SK-N-SH (cell line): Measurements from ENCODE around the gene PLCH1. TPM values are rescaled to one million over a fixed set of nuclear protein-coding genes. Genes with fewer than 3 reads are reported as not detected.

Source experiments
- CTCF ChIA-PET: fragments of 300-600, 350-600 bp; formaldehyde crosslinking; extraction: SDS; loops from one replicate; lab custom pipeline; 2021; lab: Yijun Ruan, JAX
- POLR2A ChIA-PET: fragments of 350-600 bp; sonication (Branson Sonifier 250); formaldehyde crosslinking; extraction: SDS; loops from one replicate; lab custom pipeline; 2020; ENCODE audit warnings: antibody characterized with exemption, inconsistent platforms; lab: Yijun Ruan, JAX
- DNase-seq: peaks from one replicate; pipeline ENCODE4 v3.0.0; 2012
- H2AFZ ChIP-seq: fragments of 200-600 bp; sonication (generic); 2 replicates; pipeline ENCODE4 v1.8.1; 2016; ENCODE audit warnings: antibody characterized with exemption, mild to moderate bottlenecking, low read depth
- H3F3A ChIP-seq: fragments of 200-600 bp; sonication (generic); replicated peaks from 2 replicates; pipeline ENCODE3; 2016; ENCODE audit warnings: antibody characterized with exemption, mild to moderate bottlenecking; ENCODE audit not compliant: insufficient read depth
- H3K27ac ChIP-seq, 2 experiments: fragments of 200-500 bp in 1 of 2; fragments of 200-600 bp in 1 of 2; sonication (Bioruptor generic) in 1 of 2; sonication (generic), shearing (Covaris generic) in 1 of 2; 2 replicates each; pipeline versions ENCODE4 v1.5.1 to v1.6.1; 2014 to 2016; ENCODE audit warnings: low read depth in 2 of 2, inconsistent platforms in 1 of 2, low read length in 1 of 2, mild to moderate bottlenecking in 1 of 2, mixed read lengths in 1 of 2
- H3K27me3 ChIP-seq: fragments of 200-600 bp; sonication (generic), shearing (Covaris generic); 2 replicates; pipeline ENCODE4 v1.6.1; 2016; ENCODE audit warnings: mixed run types; ENCODE audit not compliant: insufficient read depth
- H3K36me3 ChIP-seq, 2 experiments: fragments of 200-500 bp in 1 of 2; fragments of 200-600 bp in 1 of 2; sonication (Bioruptor generic) in 1 of 2; sonication (generic) in 1 of 2; replicated peaks in 1 of 2; 2 replicates each; pipeline versions ENCODE3 to v1.5.1; 2014 to 2016; ENCODE audit warnings: low read length in 1 of 2, mild to moderate bottlenecking in 1 of 2; ENCODE audit not compliant: insufficient read depth in 2 of 2, control insufficient read depth in 1 of 2
- H3K4me1 ChIP-seq, 2 experiments: fragments of 200-500 bp in 1 of 2; fragments of 200-600 bp in 1 of 2; sonication (Bioruptor generic) in 1 of 2; sonication (generic), shearing (Covaris generic) in 1 of 2; 2 replicates each; pipeline versions ENCODE4 v1.5.1 to v1.6.1; 2014 to 2016; ENCODE audit warnings: low read depth in 1 of 2, low read length in 1 of 2, mixed run types in 1 of 2; ENCODE audit not compliant: insufficient read depth in 2 of 2, control insufficient read depth in 1 of 2
- H3K4me2 ChIP-seq: fragments of 200-600 bp; sonication (generic), shearing (Covaris generic); 2 replicates; pipeline ENCODE4 v1.6.1; 2017; ENCODE audit warnings: mixed run types
- H3K4me3 ChIP-seq, 2 experiments: fragments of 200-500 bp in 1 of 2; fragments of 200-600 bp in 1 of 2; sonication (Bioruptor generic) in 1 of 2; sonication (generic), shearing (Covaris generic) in 1 of 2; 2 replicates each; pipeline versions ENCODE4 v1.5.1 to v1.8.1; 2014 to 2016; ENCODE audit warnings: low read depth in 2 of 2, inconsistent platforms in 1 of 2, low read length in 1 of 2, mild to moderate bottlenecking in 1 of 2, mixed read lengths in 1 of 2, moderate library complexity in 1 of 2
- H3K79me2 ChIP-seq: fragments of 200-600 bp; sonication (generic); 2 replicates; pipeline ENCODE4 v1.8.1; 2017; ENCODE audit warnings: mild to moderate bottlenecking; ENCODE audit not compliant: insufficient read depth
- H3K9ac ChIP-seq: fragments of 200-600 bp; sonication (generic); 2 replicates; pipeline ENCODE4 v1.6.1; 2017; ENCODE audit warnings: mixed run types
- H3K9me2 ChIP-seq: fragments of 200-600 bp; sonication (generic); 2 replicates; pipeline ENCODE4 v1.6.1; 2017; ENCODE audit warnings: mixed run types
- H3K9me3 ChIP-seq: fragments of 200-600 bp; sonication (generic); 2 replicates; pipeline ENCODE4 v1.6.1; 2017; ENCODE audit warnings: mixed run types, mild to moderate bottlenecking, moderate library complexity
- H4K20me1 ChIP-seq: fragments of 200-600 bp; sonication (generic); 2 replicates; pipeline ENCODE4 v1.6.1; 2017; ENCODE audit warnings: mild to moderate bottlenecking, mixed run types; ENCODE audit not compliant: insufficient read depth
- CHD2 ChIP-seq: fragments of 150-350 bp; IDR thresholded peaks from 2 replicates; pipeline ENCODE4 v1.6.1; 2018; ENCODE audit warnings: low read length; ENCODE audit not compliant: partially characterized antibody
- ELF1 ChIP-seq: IDR thresholded peaks from 2 replicates; pipeline ENCODE4 v1.4.0; 2012
- EP300 ChIP-seq, 2 experiments: IDR thresholded peaks; 2 replicates each; pipeline versions ENCODE4 v1.4.0 to v1.6.1; 2012; ENCODE audit warnings: borderline replicate concordance in 1 of 2, low read depth in 1 of 2, low read length in 1 of 2
- EZH2phosphoT487 ChIP-seq: fragments of 200-600 bp; sonication (generic); IDR thresholded peaks from 2 replicates; pipeline ENCODE4 v1.6.1; 2017; ENCODE audit warnings: low read depth, mixed run types, mild to moderate bottlenecking, antibody characterized with exemption, moderate library complexity, borderline replicate concordance
- FOXJ3 ChIP-seq: sonication (generic); formaldehyde crosslinking; IDR thresholded peaks from 2 replicates; pipeline ENCODE4 v1.5.1; 2020; ENCODE audit warnings: mild to moderate bottlenecking, missing genetic modification reagents
- GABPA ChIP-seq: IDR thresholded peaks from 2 replicates; pipeline ENCODE4 v1.4.0; 2012; ENCODE audit warnings: low read depth, mild to moderate bottlenecking
- GATA2 ChIP-seq: sonication (generic); formaldehyde crosslinking; IDR thresholded peaks from 2 replicates; pipeline ENCODE4 v1.5.0; 2020; ENCODE audit warnings: mild to moderate bottlenecking, missing genetic modification reagents
- JUND ChIP-seq: IDR thresholded peaks from 2 replicates; pipeline ENCODE4 v1.4.0; 2012
- MXI1 ChIP-seq: IDR thresholded peaks from 2 replicates; pipeline ENCODE4 v1.6.1; 2012; ENCODE audit warnings: mild to moderate bottlenecking, low read depth, low read length, improper control_type of control experiment
- NFIC ChIP-seq: IDR thresholded peaks from 2 replicates; pipeline ENCODE4 v1.4.0; 2012; ENCODE audit warnings: borderline replicate concordance
- RAD21 ChIP-seq: IDR thresholded peaks from 2 replicates; pipeline ENCODE4 v1.6.1; 2012; ENCODE audit warnings: mild to moderate bottlenecking, low read length
- RCOR1 ChIP-seq: fragments of 150-350 bp; IDR thresholded peaks from 2 replicates; pipeline ENCODE4 v1.6.1; 2017; ENCODE audit warnings: antibody characterized with exemption, low read length
- RFX5 ChIP-seq: IDR thresholded peaks from 2 replicates; pipeline ENCODE4 v1.6.1; 2012; ENCODE audit warnings: mild to moderate bottlenecking, improper control_type of control experiment, low read length
- RXRA ChIP-seq: IDR thresholded peaks from 2 replicates; pipeline ENCODE4 v1.4.0; 2012; ENCODE audit warnings: low read depth, mild to moderate bottlenecking, borderline replicate concordance
- SIN3A ChIP-seq: IDR thresholded peaks from 2 replicates; pipeline ENCODE4 v1.6.1; 2012; ENCODE audit warnings: low read depth, mild to moderate bottlenecking, low read length, moderate library complexity, borderline replicate concordance
- SMC3 ChIP-seq: IDR thresholded peaks from 2 replicates; pipeline ENCODE4 v1.6.1; 2012; ENCODE audit warnings: low read depth, low read length, improper control_type of control experiment
- TAF1 ChIP-seq: IDR thresholded peaks from 2 replicates; pipeline ENCODE4 v1.6.1; 2012; ENCODE audit warnings: low read depth, mild to moderate bottlenecking, low read length, moderate library complexity, borderline replicate concordance
- TCF12 ChIP-seq: IDR thresholded peaks from 2 replicates; pipeline ENCODE4 v1.4.0; 2012
- TEAD4 ChIP-seq: IDR thresholded peaks from 2 replicates; pipeline ENCODE4 v1.4.0; 2012; ENCODE audit warnings: mild to moderate bottlenecking, borderline replicate concordance; ENCODE audit not compliant: insufficient read depth
- YY1 ChIP-seq: IDR thresholded peaks from 2 replicates; pipeline ENCODE4 v1.4.0; 2012; ENCODE audit warnings: low read depth, mild to moderate bottlenecking
- WGBS: methylation state at CpG from one replicate; pipeline ENCODE4 v1.1.6; 2017; ENCODE audit warnings: low lambda C conversion rate; 5-methylcytosine and 5-hydroxymethylcytosine counted together
- polyA plus RNA-seq, 3 experiments: library from polyadenylated mRNA; depleted of rRNA; stranded (reverse); fragments of >200 nt; gene quantifications; 2 replicates each; pipeline ENCODE4 v1.2.3, GENCODE V29; 2012
- TF ChIP-seq, protein P1 (sequence below): fragments of 150-350 bp; IDR thresholded peaks from 2 replicates; pipeline ENCODE4 v1.6.1; 2017; ENCODE audit warnings: antibody characterized with exemption, low read length, low read depth, borderline replicate concordance
- TF ChIP-seq, protein P2 (sequence below): fragments of 150-350 bp; IDR thresholded peaks from 2 replicates; pipeline ENCODE4 v1.6.1; 2016; ENCODE audit warnings: mild to moderate bottlenecking, low read depth, low read length
- TF ChIP-seq, protein P3 (sequence below): IDR thresholded peaks from 2 replicates; pipeline ENCODE4 v1.4.0; 2012; ENCODE audit warnings: low read depth, borderline replicate concordance
- TF ChIP-seq, protein P4 (sequence below): IDR thresholded peaks from 2 replicates; pipeline ENCODE4; 2012
- TF ChIP-seq, protein P5 (sequence below): IDR thresholded peaks from 2 replicates; pipeline ENCODE4 v1.4.0; 2012; ENCODE audit warnings: low read depth

The PLCH1 gene
- polyA plus RNA-seq, 1 of the 3 experiments (the other 2 are of a cell fraction) = 0.26 TPM

DNA sequence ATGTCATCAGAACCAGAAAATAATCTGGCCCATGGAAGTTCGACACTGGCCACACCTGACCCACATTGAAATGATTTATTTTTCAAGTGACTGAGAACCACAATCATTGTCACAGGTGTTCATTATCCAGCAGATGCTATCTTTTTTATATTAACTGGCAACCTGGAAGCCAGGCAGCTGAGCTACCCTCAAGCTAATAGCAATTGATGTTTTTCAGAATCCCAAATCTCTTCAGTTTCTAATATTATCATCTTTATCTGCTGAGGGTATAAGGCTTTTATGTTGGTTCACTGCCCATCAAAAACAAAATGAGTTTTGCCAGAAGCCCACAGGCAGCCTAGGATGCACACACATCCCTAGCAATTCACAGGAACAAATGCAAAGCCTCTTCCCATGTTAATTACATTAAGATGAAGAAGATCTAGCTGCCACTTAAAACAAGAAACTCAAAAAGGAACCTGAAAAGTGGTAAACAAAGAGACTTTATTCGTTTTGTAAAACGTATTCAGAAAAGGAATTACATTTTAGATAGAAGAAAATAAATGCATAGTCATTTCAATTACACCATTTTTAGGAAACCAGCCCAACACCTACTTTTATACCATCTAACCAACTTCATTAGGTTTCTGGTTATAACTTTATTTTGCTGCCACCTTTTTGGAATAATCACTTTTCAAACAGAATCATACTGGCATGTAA is 410.5 kb downstream of the PLCH1 start:
- no peak for TF ChIP-seq SMC3
- no peak for TF ChIP-seq SIN3A
- no peak for TF ChIP-seq GABPA
- TF ChIP-seq, protein P1, sequence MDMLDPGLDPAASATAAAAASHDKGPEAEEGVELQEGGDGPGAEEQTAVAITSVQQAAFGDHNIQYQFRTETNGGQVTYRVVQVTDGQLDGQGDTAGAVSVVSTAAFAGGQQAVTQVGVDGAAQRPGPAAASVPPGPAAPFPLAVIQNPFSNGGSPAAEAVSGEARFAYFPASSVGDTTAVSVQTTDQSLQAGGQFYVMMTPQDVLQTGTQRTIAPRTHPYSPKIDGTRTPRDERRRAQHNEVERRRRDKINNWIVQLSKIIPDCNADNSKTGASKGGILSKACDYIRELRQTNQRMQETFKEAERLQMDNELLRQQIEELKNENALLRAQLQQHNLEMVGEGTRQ = no peak
- no peak for TF ChIP-seq EZH2phosphoT487
- TF ChIP-seq TAF1 = no peak
- TF ChIP-seq JUND = no peak
- TF ChIP-seq GATA2 (CRISPR knock-in tag) = peak; percentile 83
- TF ChIP-seq, protein P2, sequence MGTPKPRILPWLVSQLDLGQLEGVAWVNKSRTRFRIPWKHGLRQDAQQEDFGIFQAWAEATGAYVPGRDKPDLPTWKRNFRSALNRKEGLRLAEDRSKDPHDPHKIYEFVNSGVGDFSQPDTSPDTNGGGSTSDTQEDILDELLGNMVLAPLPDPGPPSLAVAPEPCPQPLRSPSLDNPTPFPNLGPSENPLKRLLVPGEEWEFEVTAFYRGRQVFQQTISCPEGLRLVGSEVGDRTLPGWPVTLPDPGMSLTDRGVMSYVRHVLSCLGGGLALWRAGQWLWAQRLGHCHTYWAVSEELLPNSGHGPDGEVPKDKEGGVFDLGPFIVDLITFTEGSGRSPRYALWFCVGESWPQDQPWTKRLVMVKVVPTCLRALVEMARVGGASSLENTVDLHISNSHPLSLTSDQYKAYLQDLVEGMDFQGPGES = no peak
- no peak for TF ChIP-seq RFX5
- TF ChIP-seq, protein P3, sequence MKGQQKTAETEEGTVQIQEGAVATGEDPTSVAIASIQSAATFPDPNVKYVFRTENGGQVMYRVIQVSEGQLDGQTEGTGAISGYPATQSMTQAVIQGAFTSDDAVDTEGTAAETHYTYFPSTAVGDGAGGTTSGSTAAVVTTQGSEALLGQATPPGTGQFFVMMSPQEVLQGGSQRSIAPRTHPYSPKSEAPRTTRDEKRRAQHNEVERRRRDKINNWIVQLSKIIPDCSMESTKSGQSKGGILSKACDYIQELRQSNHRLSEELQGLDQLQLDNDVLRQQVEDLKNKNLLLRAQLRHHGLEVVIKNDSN = no peak
- no peak for TF ChIP-seq YY1
- no peak for TF ChIP-seq MXI1
- TF ChIP-seq ELF1 = no peak
- TF ChIP-seq, protein P4, sequence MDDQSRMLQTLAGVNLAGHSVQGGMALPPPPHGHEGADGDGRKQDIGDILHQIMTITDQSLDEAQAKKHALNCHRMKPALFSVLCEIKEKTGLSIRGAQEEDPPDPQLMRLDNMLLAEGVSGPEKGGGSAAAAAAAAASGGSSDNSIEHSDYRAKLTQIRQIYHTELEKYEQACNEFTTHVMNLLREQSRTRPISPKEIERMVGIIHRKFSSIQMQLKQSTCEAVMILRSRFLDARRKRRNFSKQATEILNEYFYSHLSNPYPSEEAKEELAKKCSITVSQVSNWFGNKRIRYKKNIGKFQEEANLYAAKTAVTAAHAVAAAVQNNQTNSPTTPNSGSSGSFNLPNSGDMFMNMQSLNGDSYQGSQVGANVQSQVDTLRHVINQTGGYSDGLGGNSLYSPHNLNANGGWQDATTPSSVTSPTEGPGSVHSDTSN = no peak
- TF ChIP-seq EP300 (IDR thresholded peaks at IDR 0.05; ENCODE audit: borderline replicate concordance in 1 of 2, low read depth in 1 of 2, low read length in 1 of 2) = peak in 1 of 2 experiments; percentile 94; a peak in 2 of 4 replicates
- peak; percentile 71; the same call in 1 of the 2 replicates for TF ChIP-seq RCOR1
- TF ChIP-seq, protein P5, sequence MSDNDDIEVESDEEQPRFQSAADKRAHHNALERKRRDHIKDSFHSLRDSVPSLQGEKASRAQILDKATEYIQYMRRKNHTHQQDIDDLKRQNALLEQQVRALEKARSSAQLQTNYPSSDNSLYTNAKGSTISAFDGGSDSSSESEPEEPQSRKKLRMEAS = no peak
- peak; percentile 12; the same call in 1 of the 2 replicates for TF ChIP-seq TCF12
- no peak for TF ChIP-seq TEAD4
- TF ChIP-seq RXRA = no peak
- TF ChIP-seq NFIC = no peak
- TF ChIP-seq CHD2 = peak; percentile 51
- no peak for TF ChIP-seq RAD21
- TF ChIP-seq FOXJ3 = peak; percentile 59
- TF ChIP-seq, all 33 proteins: peak for 6
- POLR2A ChIA-PET = no interaction called here
- CTCF ChIA-PET = interaction anchor here (1.8 to 4.5 kb wide), 3 partner anchors 11 to 368 kb away, joined by 11 to 33 read pairs (median 13); no protein-coding TSS in a partner anchor
- H3K4me3 ChIP-seq = no peak overlapping the region
- peak overlapping the region in 1 of 2 experiments; percentile 98; a peak in 2 of 4 replicates for H3K27ac ChIP-seq
- H3K9me3 ChIP-seq = no peaks in the 10 kb centered on the region
- H3K79me2 ChIP-seq = no peaks in the 10 kb centered on the region
- H3K27me3 ChIP-seq = no peaks in the 10 kb centered on the region
- H3K4me1 ChIP-seq = peaks cover 0 to 62% of the 10 kb centered on the region in 2 experiments; a peak in 2 of 4 replicates
- H3K4me2 ChIP-seq = no peak overlapping the region
- DNase-seq = peak; percentile 20
- H3F3A ChIP-seq = no peaks in the 10 kb centered on the region
- 15% methylated on average over 3 of the region's 3 CpGs for WGBS
- H2AFZ ChIP-seq = peak overlapping the region; percentile 56; the same call in 1 of the 2 replicates
- no peak overlapping the region for H3K9ac ChIP-seq
- H3K36me3 ChIP-seq = no peaks in the 10 kb centered on the region
- H3K9me2 ChIP-seq = no peaks in the 10 kb centered on the region
- no peaks in the 10 kb centered on the region for H4K20me1 ChIP-seq
